ENCODE results near the gene TMEM273.

DNA sequence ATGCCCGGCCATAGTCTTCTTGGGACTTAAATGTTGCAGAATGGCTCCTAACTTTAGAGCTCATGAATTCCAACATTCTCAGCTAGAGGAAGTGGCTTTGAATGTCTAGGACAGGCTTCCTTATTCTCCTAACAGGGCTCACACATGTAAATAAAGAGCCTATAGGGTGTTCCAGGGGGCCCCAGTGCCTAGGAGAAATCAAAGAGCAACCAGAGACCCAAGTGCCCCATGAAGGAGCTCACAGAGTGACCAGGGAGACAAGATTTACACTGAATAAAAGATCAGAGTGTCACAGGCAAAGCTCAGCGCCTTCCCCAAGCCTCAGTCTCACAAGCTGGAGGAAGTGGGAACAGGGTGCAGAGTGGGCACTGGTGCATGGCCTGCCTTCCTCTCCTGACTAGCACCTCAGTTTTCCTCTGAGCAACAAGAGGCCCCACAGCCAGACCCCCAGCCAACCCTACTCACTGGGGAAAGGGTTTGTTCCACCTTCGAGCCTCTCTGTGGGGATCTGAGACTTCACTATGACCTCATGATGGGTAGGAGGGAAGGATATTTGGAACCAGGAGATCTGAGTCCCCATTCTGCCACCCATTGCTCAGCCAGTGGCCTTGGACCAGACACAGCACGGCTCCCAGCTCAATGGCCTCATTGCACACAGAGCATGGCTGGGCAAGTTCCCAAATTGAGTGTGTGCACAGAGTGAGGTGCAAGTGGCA, 16.0 kb downstream of the TMEM273 start:
- TF ChIP-seq GATA2 (IDR thresholded peaks at IDR 0.05; ENCODE audit: low read depth, low read length): no peak
- TF ChIP-seq GATA3 (IDR thresholded peaks at IDR 0.05; ENCODE audit: low read depth, low read length): no peak

All from SH-SY5Y (cell line).